Endothelial cell of umbilical vein (primary cell): ENCODE results near the gene SPDEF. TPM values are rescaled to one million over a fixed set of nuclear protein-coding genes. Genes with fewer than 3 reads are reported as not detected.

Experiments
- BruUV-seq: library from RNA; stranded (reverse); fragments of 400-500 nt; replicated peaks from 2 replicates; lab custom pipeline; 2021; lab: Mats Ljungman, UMichigan
- CTCF ChIA-PET: fragments of 300-600, 350-600 bp; sonication (Branson Sonifier 250); formaldehyde crosslinking; loops from one replicate; lab custom pipeline; 2021; ENCODE audit warnings: antibody characterized with exemption, inconsistent platforms; lab: Charles Lee
- POLR2A ChIA-PET: fragments of 300-600, 350-600 bp; sonication (Branson Sonifier 250); formaldehyde crosslinking; loops from one replicate; lab custom pipeline; 2021; ENCODE audit warnings: antibody characterized with exemption, inconsistent platforms; lab: Charles Lee
- DNase-seq: peaks from one replicate; pipeline ENCODE4 v3.0.0-alpha.2; 2011; ENCODE audit warnings: low read depth, low spot score
- FAIRE-seq: peaks from 2 replicates; lab custom pipeline; 2011; peaks lifted over from hg19 to GRCh38; lab: Jason Lieb, UNC
- H2AFZ ChIP-seq: 2 replicates; pipeline ENCODE4 v1.6.0; 2012; ENCODE audit warnings: low read depth, low read length, control low read depth, inconsistent platforms
- H3K27ac ChIP-seq: 2 replicates; pipeline ENCODE4 v1.5.1; 2011; ENCODE audit warnings: low read depth, mild to moderate bottlenecking, control low read depth, low read length, moderate library complexity; ENCODE audit not compliant: insufficient read depth
- H3K27me3 ChIP-seq, 2 experiments: 2 replicates each; pipeline versions ENCODE4 v1.6.0 to v1.6.1; 2011; ENCODE audit warnings: low read length in 2 of 2, mixed read lengths in 1 of 2; ENCODE audit not compliant: control insufficient read depth in 2 of 2, insufficient read depth in 2 of 2
- H3K36me3 ChIP-seq, 2 experiments: 2 replicates in 1 of 2; 3 replicates in 1 of 2; pipeline ENCODE4 v1.5.1; 2011; ENCODE audit warnings: low read length in 2 of 2, mild to moderate bottlenecking in 1 of 2, moderate library complexity in 1 of 2; ENCODE audit not compliant: control insufficient read depth in 2 of 2, insufficient read depth in 2 of 2; ENCODE audit errors: extremely low read depth in 1 of 2
- H3K4me1 ChIP-seq: 3 replicates; pipeline ENCODE4 v1.5.1; 2011; ENCODE audit warnings: mild to moderate bottlenecking, low read length; ENCODE audit not compliant: control insufficient read depth, insufficient read depth; ENCODE audit errors: extremely low read depth
- H3K4me2 ChIP-seq: 2 replicates; pipeline ENCODE4 v1.6.1; 2011; ENCODE audit warnings: low read length, control low read depth, mixed read lengths; ENCODE audit not compliant: insufficient read depth
- H3K4me3 ChIP-seq, 3 experiments: fragments of 200-600 bp in 1 of 3; sonication (generic), shearing (Covaris generic) in 1 of 3; replicated peaks in 1 of 3; 2 replicates each; pipeline ENCODE4 v1.5.1; 2011 to 2016; ENCODE audit warnings: control low read depth in 3 of 3, low read length in 3 of 3, mild to moderate bottlenecking in 2 of 3, inconsistent platforms in 1 of 3, low read depth in 1 of 3, moderate library complexity in 1 of 3; ENCODE audit not compliant: insufficient read depth in 1 of 3
- H3K79me2 ChIP-seq: 2 replicates; pipeline ENCODE4 v1.6.0; 2012; ENCODE audit warnings: low read length, inconsistent platforms; ENCODE audit not compliant: control insufficient read depth, insufficient read depth
- H3K9ac ChIP-seq: replicated peaks from 2 replicates; pipeline ENCODE3; 2011; ENCODE audit warnings: low read length, control low read depth; ENCODE audit not compliant: insufficient read depth; ENCODE audit errors: extremely low read depth
- H3K9me1 ChIP-seq: replicated peaks from 3 replicates; pipeline ENCODE4 v1.6.0; 2011; ENCODE audit warnings: mild to moderate bottlenecking, low read length; ENCODE audit not compliant: control insufficient read depth, insufficient read depth; ENCODE audit errors: extremely low read depth
- H3K9me3 ChIP-seq: replicated peaks from 2 replicates; pipeline ENCODE4 v1.5.1; 2012; ENCODE audit warnings: low read length, inconsistent platforms; ENCODE audit not compliant: control insufficient read depth, insufficient read depth
- H4K20me1 ChIP-seq: replicated peaks from 2 replicates; pipeline ENCODE3; 2011; ENCODE audit warnings: mild to moderate bottlenecking, low read length; ENCODE audit not compliant: control insufficient read depth, insufficient read depth; ENCODE audit errors: extremely low read depth
- EZH2 ChIP-seq: IDR thresholded peaks from 2 replicates; pipeline ENCODE4 v1.6.1; 2012; ENCODE audit warnings: borderline replicate concordance, low read depth, mild to moderate bottlenecking, moderate library complexity, low read length, inconsistent platforms; ENCODE audit not compliant: severe bottlenecking
- FOS ChIP-seq: IDR thresholded peaks from 2 replicates; pipeline ENCODE4 v1.6.1; 2011; ENCODE audit warnings: mild to moderate bottlenecking, low read length, moderate library complexity, borderline replicate concordance; ENCODE audit not compliant: insufficient read depth
- GATA2 ChIP-seq: IDR thresholded peaks from 2 replicates; pipeline ENCODE4 v1.7.0; 2011; ENCODE audit warnings: low read depth, mild to moderate bottlenecking, moderate library complexity, mixed read lengths, low read length; ENCODE audit not compliant: insufficient read length, insufficient read depth
- MYC ChIP-seq: IDR thresholded peaks from one replicate; pipeline ENCODE4 v1.6.1; 2011; ENCODE audit warnings: mild to moderate bottlenecking, low read depth, low read length
- POLR2AphosphoS5 ChIP-seq: IDR thresholded peaks from 2 replicates; pipeline ENCODE4 v1.6.1; 2012; ENCODE audit warnings: low read depth, mild to moderate bottlenecking, control low read depth, low read length, moderate library complexity; ENCODE audit not compliant: insufficient read depth
- dilution Hi-C: fragments of 300-500 bp; cut with MboI; formaldehyde crosslinking; loops from one replicate; pipeline ENCODE4 v1.15.0; 2019; ENCODE audit warnings: low sequenced_read_pairs; ENCODE audit not compliant: extremely low pct_ligation_motif_present
- intact Hi-C: fragments of 100-400 bp; cut with micrococcal nuclease; formaldehyde crosslinking; loops from one replicate; pipeline ENCODE4 v1.10.0; 2022
- polyA plus RNA-seq, 4 experiments: library from polyadenylated mRNA; depleted of rRNA in 3 of 4; stranded (reverse) in 3 of 4; unstranded in 1 of 4; fragments of >200 nt; gene quantifications; 2 replicates each; pipeline versions ENCODE4 v1.2.1 to v1.2.3, GENCODE V29; 2011 to 2012; ENCODE audit warnings: missing spikeins in 1 of 4
- total RNA-seq: library from RNA; stranded (reverse); gene quantifications from 2 replicates; pipeline ENCODE4 v1.2.3, GENCODE V29; 2021
- TF ChIP-seq, protein P1 (sequence below): IDR thresholded peaks from 2 replicates; pipeline ENCODE4 v1.6.1; 2011; ENCODE audit not compliant: insufficient read depth, insufficient read length
- TF ChIP-seq, protein P2 (sequence below), 2 donors: IDR thresholded peaks; 1 replicate in 1 of 2; 2 replicates in 1 of 2; pipeline ENCODE4 v1.5.1; 2011; ENCODE audit warnings: low read length in 2 of 2, mild to moderate bottlenecking in 2 of 2, moderate library complexity in 2 of 2, control low read depth in 1 of 2, inconsistent platforms in 1 of 2, low read depth in 1 of 2; ENCODE audit not compliant: insufficient read depth in 1 of 2; ENCODE audit errors: extremely low read depth in 1 of 2

SPDEF gene
- total and polyA plus RNA-seq, 2 donors (not counting 3 experiments of a cell fraction or from before 2014, with no cell fraction given) = not detected

DNA sequence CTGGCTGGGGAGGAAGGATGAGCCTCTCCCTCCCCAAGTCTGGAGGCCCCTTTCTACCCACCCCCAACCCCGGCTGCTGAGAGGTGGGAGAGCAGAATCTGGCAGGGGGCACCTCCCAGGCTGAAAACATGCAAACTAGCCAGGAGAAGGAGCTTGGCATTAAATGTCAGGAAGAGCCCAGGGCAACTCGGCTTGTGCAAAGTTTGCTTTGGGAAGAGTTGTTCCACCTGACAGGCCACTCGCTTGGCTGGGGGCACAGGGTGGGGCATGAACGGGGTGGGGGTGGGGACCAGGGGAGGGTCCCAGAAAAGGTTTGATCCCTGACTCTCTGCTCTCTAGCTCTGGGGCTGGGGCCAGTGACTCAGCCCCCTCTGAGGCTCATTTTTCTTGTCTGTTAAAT, 3.0 kb downstream of the SPDEF start:
- DNase-seq (no peak), FAIRE-seq (no peak)
- H3K4me1 ChIP-seq = no peaks in the 10 kb centered on the region
- no peaks in the 10 kb centered on the region for H3K9me1 ChIP-seq
- ChIA-PET CTCF (no interaction called here), POLR2A (no interaction called here)
- H3K4me3 ChIP-seq = no peak overlapping the region
- intact Hi-C loops = no loop called here
- H3K9ac ChIP-seq = no peak overlapping the region
- H3K27me3 ChIP-seq = no peaks in the 10 kb centered on the region
- no peak overlapping the region for H3K27ac ChIP-seq
- no peaks in the 10 kb centered on the region for H3K36me3 ChIP-seq
- no peak overlapping the region for H2AFZ ChIP-seq
- H3K79me2 ChIP-seq = no peaks in the 10 kb centered on the region
- BruUV-seq = no TSS peak
- dilution Hi-C loops = no loop called here
- no peaks in the 10 kb centered on the region for H4K20me1 ChIP-seq
- H3K9me3 ChIP-seq = no peaks in the 10 kb centered on the region
- no peak overlapping the region for H3K4me2 ChIP-seq
- TF ChIP-seq FOS = no peak
- no peak for TF ChIP-seq EZH2
- no peak for TF ChIP-seq POLR2AphosphoS5
- TF ChIP-seq GATA2 = no peak
- TF ChIP-seq, protein P1, sequence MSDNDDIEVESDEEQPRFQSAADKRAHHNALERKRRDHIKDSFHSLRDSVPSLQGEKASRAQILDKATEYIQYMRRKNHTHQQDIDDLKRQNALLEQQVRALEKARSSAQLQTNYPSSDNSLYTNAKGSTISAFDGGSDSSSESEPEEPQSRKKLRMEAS = no peak
- no peak for TF ChIP-seq MYC
- TF ChIP-seq, protein P2, sequence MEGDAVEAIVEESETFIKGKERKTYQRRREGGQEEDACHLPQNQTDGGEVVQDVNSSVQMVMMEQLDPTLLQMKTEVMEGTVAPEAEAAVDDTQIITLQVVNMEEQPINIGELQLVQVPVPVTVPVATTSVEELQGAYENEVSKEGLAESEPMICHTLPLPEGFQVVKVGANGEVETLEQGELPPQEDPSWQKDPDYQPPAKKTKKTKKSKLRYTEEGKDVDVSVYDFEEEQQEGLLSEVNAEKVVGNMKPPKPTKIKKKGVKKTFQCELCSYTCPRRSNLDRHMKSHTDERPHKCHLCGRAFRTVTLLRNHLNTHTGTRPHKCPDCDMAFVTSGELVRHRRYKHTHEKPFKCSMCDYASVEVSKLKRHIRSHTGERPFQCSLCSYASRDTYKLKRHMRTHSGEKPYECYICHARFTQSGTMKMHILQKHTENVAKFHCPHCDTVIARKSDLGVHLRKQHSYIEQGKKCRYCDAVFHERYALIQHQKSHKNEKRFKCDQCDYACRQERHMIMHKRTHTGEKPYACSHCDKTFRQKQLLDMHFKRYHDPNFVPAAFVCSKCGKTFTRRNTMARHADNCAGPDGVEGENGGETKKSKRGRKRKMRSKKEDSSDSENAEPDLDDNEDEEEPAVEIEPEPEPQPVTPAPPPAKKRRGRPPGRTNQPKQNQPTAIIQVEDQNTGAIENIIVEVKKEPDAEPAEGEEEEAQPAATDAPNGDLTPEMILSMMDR (IDR thresholded peaks at IDR 0.05; ENCODE audit: extremely low read depth in 1 of 2, insufficient read depth in 1 of 2, low read depth in 1 of 2, low read length in 2 of 2) = no peak
